ENCODE measurements around the gene NFKBIL1. TPM values are rescaled to one million over a fixed set of nuclear protein-coding genes. Genes with fewer than 3 reads are reported as not detected.

NFKBIL1 gene
- total RNA-seq, 2 experiments from 2014 or later = 15.4 to 17.6 TPM

- Mint-ChIP-seq H3K9me3 (no peaks in the 10 kb centered on the region), H3K27me3 (peaks cover 17% of the 10 kb centered on the region)
- POLR2A ChIA-PET = interaction anchor here (0.9 to 6.4 kb wide), 9 partner anchors 10 to 40 kb away, joined by 3 to 101 read pairs (median 13); partner anchors contain the start of genes LST1, LTA, LTB and NCR3
These were observed 10.9 kb downstream of the NFKBIL1 start for GRCh38 chr6:31558318-31558625.

DNA sequence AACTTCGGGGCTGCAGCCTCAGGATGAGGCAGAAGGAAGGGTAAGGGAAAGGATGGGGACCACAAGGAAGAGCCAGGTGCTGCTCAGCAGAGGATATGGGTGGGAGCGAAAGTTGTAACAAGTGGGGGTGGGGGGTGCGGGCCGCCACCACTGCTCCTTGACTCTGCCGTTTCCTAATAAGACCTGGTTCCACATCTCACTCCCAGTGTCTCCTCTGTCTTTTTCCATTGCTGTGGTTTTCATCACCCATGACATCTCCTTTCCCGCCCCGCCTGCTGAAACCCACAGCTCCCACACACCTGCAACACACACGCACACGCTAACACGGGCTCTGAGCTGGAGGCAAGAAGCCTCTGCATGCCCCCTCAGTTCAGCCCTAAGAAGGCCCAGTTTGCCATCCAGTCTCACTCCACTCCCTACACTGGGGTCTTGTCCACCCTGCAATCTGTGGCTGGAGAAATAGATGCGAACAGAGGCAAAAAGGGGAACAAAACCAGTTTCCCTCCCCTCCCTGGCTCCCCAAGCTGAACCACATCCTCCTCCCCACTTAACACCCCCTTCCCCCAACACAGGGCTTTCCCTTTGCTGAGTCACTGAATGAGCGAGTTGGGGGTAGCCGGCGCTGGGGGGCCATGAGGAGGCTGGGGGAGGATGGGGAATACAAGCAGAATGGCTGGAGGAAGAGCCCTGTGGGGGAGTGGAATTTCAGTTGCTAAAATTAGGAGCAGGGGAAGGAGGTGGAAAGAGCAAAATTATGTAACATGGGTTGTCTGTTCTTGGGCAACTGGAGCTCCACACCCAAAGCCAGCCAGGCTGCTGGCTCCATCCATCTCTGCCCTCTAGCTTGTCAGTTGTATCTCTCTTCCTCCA, 11.5 kb downstream of the NFKBIL1 start:
- Mint-ChIP-seq H3K4me1 (peaks cover 52% of the 10 kb centered on the region), H3K9me3 (no peaks in the 10 kb centered on the region), H3K27ac (peak overlapping the region; percentile 70), H3K4me3 (peak overlapping the region; percentile 76), H3K27me3 (peaks cover 21% of the 10 kb centered on the region), H3K36me3 (peaks cover 30% of the 10 kb centered on the region)
- peak; percentile 48 for ATAC-seq (ENCODE audit: low read depth)
- POLR2A ChIA-PET = interaction anchor here (0.9 to 6.4 kb wide), 12 partner anchors 9 to 40 kb away, joined by 3 to 101 read pairs (median 6); partner anchors contain the start of genes DDX39B, LST1, LTA and LTB
- no peak for DNase-seq

More at GRCh38 chr6:31558318-31558625, 10.9 kb downstream of the NFKBIL1 start:
- peak overlapping the region; percentile 76 for H3K4me3 Mint-ChIP-seq
- H3K36me3 Mint-ChIP-seq = peaks cover 29% of the 10 kb centered on the region
- peaks cover 52% of the 10 kb centered on the region for H3K4me1 Mint-ChIP-seq
- peak overlapping the region; percentile 70 for H3K27ac Mint-ChIP-seq
- ATAC-seq (ENCODE audit: low read depth) = no peak
- DNase-seq = no peak

GRCh38 chr6:31559606-31559957, 12.2 kb downstream of the NFKBIL1 start:
- peaks cover 26% of the 10 kb centered on the region for H3K27me3 Mint-ChIP-seq
- peaks cover 31% of the 10 kb centered on the region for H3K36me3 Mint-ChIP-seq
- H3K4me3 Mint-ChIP-seq = peak overlapping the region; percentile 76
- POLR2A ChIA-PET = interaction anchor here (0.7 to 6.4 kb wide), 12 partner anchors 9 to 103 kb away, joined by 3 to 101 read pairs (median 6); partner anchors contain the start of genes DDX39B, LST1, LTA and LTB
- H3K9me3 Mint-ChIP-seq = no peaks in the 10 kb centered on the region
- no peak for DNase-seq
- ATAC-seq (ENCODE audit: low read depth) = peak; percentile 23
- H3K27ac Mint-ChIP-seq = peak overlapping the region; percentile 70
- peaks cover 52% of the 10 kb centered on the region for H3K4me1 Mint-ChIP-seq

DNA sequence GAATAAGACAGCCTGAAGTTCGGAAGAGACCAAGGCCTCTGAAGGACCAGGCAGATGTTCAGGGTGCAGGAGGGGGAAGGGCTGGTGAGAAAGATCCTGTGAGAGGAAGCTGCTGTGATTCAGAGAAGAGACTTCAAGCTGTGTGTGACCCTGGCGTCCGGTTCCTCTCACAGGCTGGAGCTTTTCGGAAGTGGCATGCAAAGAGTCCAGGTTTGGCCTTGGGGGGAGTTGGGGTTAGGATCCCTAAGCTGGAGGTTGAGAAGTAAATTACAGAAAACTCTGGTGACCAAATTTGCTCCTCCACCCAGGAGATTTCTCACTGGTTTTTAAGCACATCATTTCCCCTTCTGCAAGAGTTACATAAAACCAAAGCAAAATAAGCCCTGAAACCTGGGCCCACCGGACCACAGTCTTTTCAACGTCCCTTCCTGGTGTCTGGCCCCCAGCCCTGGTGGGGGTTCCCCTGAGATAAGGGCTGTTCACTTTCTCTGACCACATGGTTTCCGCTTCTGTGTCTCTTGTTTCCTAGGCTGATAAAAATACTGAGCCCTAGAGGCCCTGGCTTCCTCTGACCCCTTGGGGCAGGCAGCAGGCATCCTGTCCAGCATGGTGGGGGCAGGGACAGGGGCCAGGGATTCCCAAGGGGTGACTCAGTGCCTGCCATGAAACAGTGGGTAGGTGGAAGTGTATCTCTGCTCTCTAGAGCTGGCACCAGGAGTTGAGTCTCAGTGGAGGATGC, 12.7 kb downstream of the NFKBIL1 start:
- DNase-seq = no peak
- POLR2A ChIA-PET = interaction anchor here (0.7 to 6.4 kb wide), 12 partner anchors 8 to 102 kb away, joined by 3 to 101 read pairs (median 6); partner anchors contain the start of genes DDX39B, LST1, LTA and LTB
- Mint-ChIP-seq H3K9me3 (no peaks in the 10 kb centered on the region), H3K27me3 (peaks cover 31% of the 10 kb centered on the region), H3K36me3 (peaks cover 28% of the 10 kb centered on the region), H3K4me3 (peak overlapping the region; percentile 76), H3K4me1 (peaks cover 55% of the 10 kb centered on the region), H3K27ac (peak overlapping the region; percentile 70)
- ATAC-seq (ENCODE audit: low read depth) = peak; percentile 78

DNA sequence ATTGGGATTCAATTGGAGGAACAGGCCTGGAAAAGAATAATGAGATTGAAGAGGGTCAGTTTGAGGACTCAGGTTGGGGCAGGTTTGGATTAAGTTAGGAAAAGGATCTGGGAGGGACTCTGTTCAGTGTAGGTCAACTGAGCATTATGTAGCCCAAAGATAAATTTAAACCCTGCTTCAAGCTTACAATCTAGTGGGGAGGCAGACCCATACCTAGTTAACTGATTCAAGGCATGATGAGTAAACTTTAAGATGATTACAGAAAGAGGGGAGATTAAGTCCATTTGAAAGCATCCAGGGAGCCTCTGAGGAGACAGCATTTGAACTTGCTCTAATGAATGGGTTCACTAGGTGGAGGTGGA, 13.3 kb downstream of the NFKBIL1 start:
- peak overlapping the region; percentile 70 for H3K27ac Mint-ChIP-seq
- peaks cover 58% of the 10 kb centered on the region for H3K4me1 Mint-ChIP-seq
- H3K36me3 Mint-ChIP-seq = peaks cover 31% of the 10 kb centered on the region
- H3K27me3 Mint-ChIP-seq = peaks cover 37% of the 10 kb centered on the region
- H3K4me3 Mint-ChIP-seq = peak overlapping the region; percentile 76
- no peak for DNase-seq
- ATAC-seq (ENCODE audit: low read depth) = no peak
- POLR2A ChIA-PET = interaction anchor here (0.7 to 6.4 kb wide), 4 partner anchors 9 to 32 kb away, joined by 3 to 101 read pairs (median 10); partner anchors contain the start of genes LTB, NCR3 and TNF
- no peaks in the 10 kb centered on the region for H3K9me3 Mint-ChIP-seq

GRCh38 chr6:31567531-31568370, 20.3 kb downstream of the NFKBIL1 start:
- H3K36me3 Mint-ChIP-seq = peaks cover 7% of the 10 kb centered on the region
- ATAC-seq (ENCODE audit: low read depth) = no peak
- POLR2A ChIA-PET = interaction anchor here (0.7 to 7.6 kb wide), 10 partner anchors 9 to 169 kb away, joined by 3 to 87 read pairs (median 6); partner anchors contain the start of genes DDX39B, GPANK1, LTB and NCR3

DNA sequence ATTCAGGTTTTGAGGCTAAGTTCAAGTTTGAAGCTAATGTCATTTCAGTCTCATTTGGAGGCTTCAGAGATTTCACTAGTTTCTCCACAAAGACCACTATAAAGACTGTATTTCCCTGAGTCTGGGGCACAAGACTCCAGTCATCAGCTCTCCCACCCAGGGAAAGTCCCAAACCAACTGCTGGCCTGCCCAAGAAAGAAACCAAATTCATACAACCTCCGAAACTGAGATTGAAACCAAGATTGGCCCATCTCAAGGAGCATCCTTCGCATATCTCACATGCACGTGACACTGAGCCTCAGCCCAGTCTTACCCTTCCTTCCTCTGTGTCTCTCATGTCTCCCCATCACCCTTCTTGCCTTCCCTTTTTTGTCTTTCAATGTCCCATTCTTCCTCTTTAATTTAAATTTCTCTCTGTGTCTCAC, 21.1 kb downstream of the NFKBIL1 start:
- peaks cover 57% of the 10 kb centered on the region for H3K4me1 Mint-ChIP-seq
- POLR2A ChIA-PET = interaction anchor here (0.7 to 7.6 kb wide), 11 partner anchors 9 to 169 kb away, joined by 3 to 87 read pairs (median 5); partner anchors contain the start of genes DDX39B, GPANK1, LTB and NCR3
- H3K36me3 Mint-ChIP-seq = peaks cover 7% of the 10 kb centered on the region
- H3K27me3 Mint-ChIP-seq = peaks cover 36% of the 10 kb centered on the region
- DNase-seq (no peak), ATAC-seq (ENCODE audit: low read depth) (peak; percentile 65)
- no peaks in the 10 kb centered on the region for H3K9me3 Mint-ChIP-seq
- peak overlapping the region; percentile 41 for H3K4me3 Mint-ChIP-seq
- H3K27ac Mint-ChIP-seq = peak overlapping the region; percentile 64

More at GRCh38 chr6:31567531-31568370, 20.3 kb downstream of the NFKBIL1 start:
- Mint-ChIP-seq H3K4me1 (peaks cover 53% of the 10 kb centered on the region), H3K27ac (peak overlapping the region; percentile 69), H3K9me3 (no peaks in the 10 kb centered on the region), H3K27me3 (peaks cover 40% of the 10 kb centered on the region), H3K4me3 (peak overlapping the region; percentile 41)
- no peak for DNase-seq

DNA sequence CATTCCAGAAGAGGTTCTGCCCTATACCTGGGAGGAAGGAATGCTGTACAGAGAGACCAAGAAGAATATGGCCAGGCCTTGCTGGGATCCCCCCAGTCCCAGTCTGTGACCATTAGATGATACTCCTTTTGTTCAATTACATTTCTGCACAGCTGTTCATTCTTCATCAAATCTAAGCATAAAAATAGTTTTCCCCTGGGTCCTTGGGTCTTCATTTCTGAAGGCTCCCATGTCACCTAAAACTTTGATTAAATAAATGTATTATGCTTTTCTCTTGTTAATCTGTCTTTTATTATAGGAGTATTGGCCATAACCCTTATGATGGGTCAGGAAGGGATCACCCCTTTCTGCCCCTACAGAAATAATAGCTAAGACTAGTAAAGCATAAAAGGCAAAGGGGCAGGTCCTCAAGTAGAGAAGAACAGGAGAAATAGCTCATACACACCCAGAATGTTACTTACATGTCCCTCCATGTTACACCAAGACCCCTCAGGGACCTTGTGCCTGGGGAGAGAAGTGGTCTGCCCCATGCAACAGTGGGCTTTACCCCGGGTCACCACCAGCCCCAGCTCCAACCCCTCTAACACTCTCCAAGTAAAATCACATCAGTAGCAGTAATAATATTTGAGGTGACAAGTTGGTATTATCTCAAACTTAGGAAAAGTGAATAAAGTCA, 22.6 kb downstream of the NFKBIL1 start:
- peaks cover 25% of the 10 kb centered on the region for H3K27me3 Mint-ChIP-seq
- DNase-seq (no peak), ATAC-seq (ENCODE audit: low read depth) (no peak)
- H3K36me3 Mint-ChIP-seq = peaks cover 4% of the 10 kb centered on the region
- no peaks in the 10 kb centered on the region for H3K9me3 Mint-ChIP-seq
- no peak overlapping the region for H3K4me3 Mint-ChIP-seq
- H3K4me1 Mint-ChIP-seq = peaks cover 67% of the 10 kb centered on the region
- POLR2A ChIA-PET = interaction anchor here (0.7 to 7.6 kb wide), 9 partner anchors 10 to 202 kb away, joined by 3 to 87 read pairs (median 5); partner anchors contain the start of genes LTB, NCR3, NFKBIL1 and TNF
- no peak overlapping the region for H3K27ac Mint-ChIP-seq

DNA sequence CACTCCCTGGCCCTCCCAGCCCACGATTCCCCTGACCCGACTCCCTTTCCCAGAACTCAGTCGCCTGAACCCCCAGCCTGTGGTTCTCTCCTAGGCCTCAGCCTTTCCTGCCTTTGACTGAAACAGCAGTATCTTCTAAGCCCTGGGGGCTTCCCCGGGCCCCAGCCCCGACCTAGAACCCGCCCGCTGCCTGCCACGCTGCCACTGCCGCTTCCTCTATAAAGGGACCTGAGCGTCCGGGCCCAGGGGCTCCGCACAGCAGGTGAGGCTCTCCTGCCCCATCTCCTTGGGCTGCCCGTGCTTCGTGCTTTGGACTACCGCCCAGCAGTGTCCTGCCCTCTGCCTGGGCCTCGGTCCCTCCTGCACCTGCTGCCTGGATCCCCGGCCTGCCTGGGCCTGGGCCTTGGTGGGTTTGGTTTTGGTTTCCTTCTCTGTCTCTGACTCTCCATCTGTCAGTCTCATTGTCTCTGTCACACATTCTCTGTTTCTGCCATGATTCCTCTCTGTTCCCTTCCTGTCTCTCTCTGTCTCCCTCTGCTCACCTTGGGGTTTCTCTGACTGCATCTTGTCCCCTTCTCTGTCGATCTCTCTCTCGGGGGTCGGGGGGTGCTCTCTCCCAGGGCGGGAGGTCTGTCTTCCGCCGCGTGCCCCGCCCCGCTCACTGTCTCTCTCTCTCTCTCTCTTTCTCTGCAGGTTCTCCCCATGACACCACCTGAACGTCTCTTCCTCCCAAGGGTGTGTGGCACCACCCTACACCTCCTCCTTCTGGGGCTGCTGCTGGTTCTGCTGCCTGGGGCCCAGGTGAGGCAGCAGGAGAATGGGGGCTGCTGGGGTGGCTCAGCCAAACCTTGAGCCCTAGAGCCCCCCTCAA, 24.9 kb downstream of the NFKBIL1 start, which contains the start of gene LTA:
Gene LTA (plus strand): TSS at position 249 of the 871 bp plus-strand sequence. CDS start 454 bp downstream, at position 703.
- Mint-ChIP-seq H3K4me3 (peak within 1 kb of the TSS; percentile 100), H3K4me1 (peaks cover 88% of the 10 kb centered on the region), H3K9me3 (no peaks in the 10 kb centered on the region), H3K27me3 (peaks cover 16% of the 10 kb centered on the region), H3K36me3 (peaks cover 21% of the 10 kb centered on the region), H3K27ac (peak within 1 kb of the TSS; percentile 100)
- POLR2A ChIA-PET = interaction anchor here (0.8 to 16.0 kb wide), 9 partner anchors 8 to 26 kb away, joined by 3 to 481 read pairs (median 4); partner anchors contain the start of genes LST1, LTB, NCR3 and TNF
- ATAC-seq (ENCODE audit: low read depth) = peak; percentile 63
- DNase-seq = peak; percentile 82

DNA sequence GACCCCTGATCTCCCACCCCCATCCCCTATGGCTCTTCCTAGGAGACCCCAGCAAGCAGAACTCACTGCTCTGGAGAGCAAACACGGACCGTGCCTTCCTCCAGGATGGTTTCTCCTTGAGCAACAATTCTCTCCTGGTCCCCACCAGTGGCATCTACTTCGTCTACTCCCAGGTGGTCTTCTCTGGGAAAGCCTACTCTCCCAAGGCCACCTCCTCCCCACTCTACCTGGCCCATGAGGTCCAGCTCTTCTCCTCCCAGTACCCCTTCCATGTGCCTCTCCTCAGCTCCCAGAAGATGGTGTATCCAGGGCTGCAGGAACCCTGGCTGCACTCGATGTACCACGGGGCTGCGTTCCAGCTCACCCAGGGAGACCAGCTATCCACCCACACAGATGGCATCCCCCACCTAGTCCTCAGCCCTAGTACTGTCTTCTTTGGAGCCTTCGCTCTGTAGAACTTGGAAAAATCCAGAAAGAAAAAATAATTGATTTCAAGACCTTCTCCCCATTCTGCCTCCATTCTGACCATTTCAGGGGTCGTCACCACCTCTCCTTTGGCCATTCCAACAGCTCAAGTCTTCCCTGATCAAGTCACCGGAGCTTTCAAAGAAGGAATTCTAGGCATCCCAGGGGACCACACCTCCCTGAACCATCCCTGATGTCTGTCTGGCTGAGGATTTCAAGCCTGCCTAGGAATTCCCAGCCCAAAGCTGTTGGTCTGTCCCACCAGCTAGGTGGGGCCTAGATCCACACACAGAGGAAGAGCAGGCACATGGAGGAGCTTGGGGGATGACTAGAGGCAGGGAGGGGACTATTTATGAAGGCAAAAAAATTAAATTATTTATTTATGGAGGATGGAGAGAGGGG, 26.1 kb downstream of the NFKBIL1 start:
- Mint-ChIP-seq H3K27me3 (peaks cover 14% of the 10 kb centered on the region), H3K27ac (peak overlapping the region; percentile 100), H3K4me3 (peak overlapping the region; percentile 100), H3K4me1 (peaks cover 83% of the 10 kb centered on the region), H3K9me3 (no peaks in the 10 kb centered on the region), H3K36me3 (peaks cover 26% of the 10 kb centered on the region)
- POLR2A ChIA-PET = interaction anchor here (0.7 to 16.0 kb wide), 8 partner anchors 7 to 26 kb away, joined by 3 to 481 read pairs (median 5); partner anchors contain the start of genes LST1, LTB, NCR3 and NFKBIL1
- DNase-seq (no peak), ATAC-seq (ENCODE audit: low read depth) (no peak)
